Measurements from ENCODE around the gene EYA4. TPM values are rescaled to one million over a fixed set of nuclear protein-coding genes. Genes with fewer than 3 reads are reported as not detected.
"Not testable (repeated sequence)": the region's sequence is repeated elsewhere in the genome, so short reads cannot be mapped to it uniquely, and the experiment has no call there.

The EYA4 gene
- total and polyA plus RNA-seq, 3 experiments from 2014 or later, result not detected

- DNase-seq; H3K27ac ChIP-seq (ENCODE audit: low read depth, low read length); H3K36me3 Mint-ChIP-seq; H3K4me3 ChIP-seq (ENCODE audit: low read length); H3K27me3 ChIP-seq (ENCODE audit: insufficient read depth, low read length, poor library complexity, severe bottlenecking); H3K27me3 Mint-ChIP-seq; H3K9me3 ChIP-seq (ENCODE audit: low read length); H3K4me1 Mint-ChIP-seq; H3K36me3 ChIP-seq (ENCODE audit: insufficient read depth, low read length); POLR2A ChIA-PET; CTCF ChIA-PET; H3K4me3 Mint-ChIP-seq; H3K9me3 Mint-ChIP-seq; H3K4me1 ChIP-seq (ENCODE audit: insufficient read depth, low read length); H3K27ac Mint-ChIP-seq: not testable (repeated sequence)
Observed at GRCh38 chr6:133554121-133554520, 313.0 kb downstream of the EYA4 start.

DNA sequence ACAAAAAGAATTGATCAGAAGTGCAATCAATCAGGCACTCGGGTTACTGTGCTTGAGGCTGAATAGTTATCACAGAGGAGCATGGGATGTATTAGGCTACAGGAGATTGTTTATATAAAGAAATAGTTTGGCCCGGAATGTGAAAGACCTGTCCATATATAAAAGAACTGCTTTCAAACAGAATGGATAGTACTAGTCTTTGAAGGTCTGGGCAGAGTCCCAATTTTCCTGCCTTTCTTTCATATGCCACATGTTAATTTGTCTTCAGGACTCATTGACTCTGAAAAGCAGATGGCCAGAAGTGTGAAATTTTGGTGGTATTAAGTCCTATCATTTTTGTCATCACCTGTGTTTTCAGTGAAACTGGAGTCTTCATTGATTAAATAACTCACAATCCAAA, 314.5 kb downstream of the EYA4 start:
- ChIA-PET POLR2A (no interaction called here), CTCF (no interaction called here)
- Mint-ChIP-seq H3K9me3 (peaks cover 0 to 4% (median 2%) of the 10 kb centered on the region in 5 donors), H3K27ac (no peak overlapping the region), H3K4me3 (no peak overlapping the region), H3K27me3 (peaks cover 0 to 5% of the 10 kb centered on the region in 2 donors), H3K4me1 (no peaks in the 10 kb centered on the region), H3K36me3 (no peaks in the 10 kb centered on the region)
- H3K4me1 ChIP-seq (ENCODE audit: insufficient read depth, low read length), result no peaks in the 10 kb centered on the region
- no peaks in the 10 kb centered on the region for H3K9me3 ChIP-seq (ENCODE audit: low read length)
- H3K4me3 ChIP-seq (ENCODE audit: low read length), result no peak overlapping the region
- no peaks in the 10 kb centered on the region for H3K36me3 ChIP-seq (ENCODE audit: insufficient read depth, low read length)
- no peak for DNase-seq
- no peak overlapping the region for H3K27ac ChIP-seq (ENCODE audit: low read depth, low read length)
- H3K27me3 ChIP-seq (ENCODE audit: insufficient read depth, low read length, poor library complexity, severe bottlenecking), result no peaks in the 10 kb centered on the region

DNA sequence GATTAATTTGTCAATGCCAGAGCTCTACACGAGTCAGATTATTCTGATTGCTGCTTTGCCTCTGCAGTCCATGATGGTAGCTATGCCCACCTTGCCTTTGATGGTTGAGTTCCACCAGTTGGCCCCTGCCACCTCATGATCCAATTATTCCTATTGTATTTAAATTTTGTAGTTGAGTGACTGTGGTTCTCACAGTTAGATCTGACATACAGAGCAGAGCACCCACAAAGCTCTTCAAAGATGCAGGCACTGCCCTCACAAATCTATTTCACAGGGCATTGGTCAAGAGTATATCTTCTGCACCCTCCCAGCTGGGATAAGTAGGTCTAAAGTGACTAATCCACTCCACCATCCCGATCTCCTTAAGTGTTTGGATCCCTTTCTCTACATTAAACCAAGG, 318.8 kb downstream of the EYA4 start:
- POLR2A ChIA-PET, result no interaction called here
- no peak overlapping the region for H3K27ac Mint-ChIP-seq
- no peaks in the 10 kb centered on the region for H3K27me3 ChIP-seq (ENCODE audit: insufficient read depth, low read length, poor library complexity, severe bottlenecking)
- CTCF ChIA-PET, result no interaction called here
- H3K4me1 ChIP-seq (ENCODE audit: insufficient read depth, low read length), result no peaks in the 10 kb centered on the region
- H3K36me3 ChIP-seq (ENCODE audit: insufficient read depth, low read length), result no peaks in the 10 kb centered on the region
- H3K36me3 Mint-ChIP-seq, result no peaks in the 10 kb centered on the region
- no peak overlapping the region for H3K4me3 Mint-ChIP-seq
- H3K9me3 ChIP-seq (ENCODE audit: low read length), result no peaks in the 10 kb centered on the region
- no peak overlapping the region for H3K27ac ChIP-seq (ENCODE audit: low read depth, low read length)
- peaks cover 0 to 4% (median 2%) of the 10 kb centered on the region in 5 donors for H3K9me3 Mint-ChIP-seq
- H3K4me3 ChIP-seq (ENCODE audit: low read length), result no peak overlapping the region
- H3K27me3 Mint-ChIP-seq, result peaks cover 3 to 5% of the 10 kb centered on the region in 2 donors
- no peak for DNase-seq
- no peaks in the 10 kb centered on the region for H3K4me1 Mint-ChIP-seq

DNA sequence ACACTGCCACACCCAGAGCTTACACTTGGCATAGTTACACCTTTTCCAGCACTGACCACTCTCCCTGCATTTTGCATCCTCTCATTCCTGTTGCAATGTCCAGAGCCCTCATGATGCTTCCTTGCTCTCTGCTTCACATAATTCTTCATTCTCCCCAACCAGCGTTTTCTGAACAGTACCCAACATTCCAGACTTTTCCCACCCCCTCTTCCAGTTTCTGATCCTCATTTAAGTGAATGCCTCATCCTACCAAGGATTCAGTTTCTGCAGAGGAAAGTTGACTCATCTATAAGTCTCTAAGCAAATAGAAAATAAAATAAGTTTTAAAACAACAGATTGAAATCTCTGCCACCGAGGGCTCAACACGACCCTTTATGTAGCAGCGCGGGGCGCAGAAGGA, 326.5 kb downstream of the EYA4 start:
- Mint-ChIP-seq H3K4me1 (peaks cover 0 to 7% (median 4%) of the 10 kb centered on the region in 3 donors), H3K9me3 (no peaks in the 10 kb centered on the region), H3K27ac (no peak overlapping the region), H3K27me3 (peaks cover 15 to 41% of the 10 kb centered on the region in 2 donors), H3K4me3 (no peak overlapping the region), H3K36me3 (no peaks in the 10 kb centered on the region)
- Histone ChIP-seq H3K36me3 (ENCODE audit: insufficient read depth, low read length) (no peaks in the 10 kb centered on the region), H3K4me1 (ENCODE audit: insufficient read depth, low read length) (no peaks in the 10 kb centered on the region), H3K27ac (ENCODE audit: low read depth, low read length) (no peak overlapping the region), H3K9me3 (ENCODE audit: low read length) (no peaks in the 10 kb centered on the region), H3K4me3 (ENCODE audit: low read length) (no peak overlapping the region), H3K27me3 (ENCODE audit: insufficient read depth, low read length, poor library complexity, severe bottlenecking) (no peaks in the 10 kb centered on the region)
- ChIA-PET CTCF (no interaction called here), POLR2A (no interaction called here)
- DNase-seq, result no peak

DNA sequence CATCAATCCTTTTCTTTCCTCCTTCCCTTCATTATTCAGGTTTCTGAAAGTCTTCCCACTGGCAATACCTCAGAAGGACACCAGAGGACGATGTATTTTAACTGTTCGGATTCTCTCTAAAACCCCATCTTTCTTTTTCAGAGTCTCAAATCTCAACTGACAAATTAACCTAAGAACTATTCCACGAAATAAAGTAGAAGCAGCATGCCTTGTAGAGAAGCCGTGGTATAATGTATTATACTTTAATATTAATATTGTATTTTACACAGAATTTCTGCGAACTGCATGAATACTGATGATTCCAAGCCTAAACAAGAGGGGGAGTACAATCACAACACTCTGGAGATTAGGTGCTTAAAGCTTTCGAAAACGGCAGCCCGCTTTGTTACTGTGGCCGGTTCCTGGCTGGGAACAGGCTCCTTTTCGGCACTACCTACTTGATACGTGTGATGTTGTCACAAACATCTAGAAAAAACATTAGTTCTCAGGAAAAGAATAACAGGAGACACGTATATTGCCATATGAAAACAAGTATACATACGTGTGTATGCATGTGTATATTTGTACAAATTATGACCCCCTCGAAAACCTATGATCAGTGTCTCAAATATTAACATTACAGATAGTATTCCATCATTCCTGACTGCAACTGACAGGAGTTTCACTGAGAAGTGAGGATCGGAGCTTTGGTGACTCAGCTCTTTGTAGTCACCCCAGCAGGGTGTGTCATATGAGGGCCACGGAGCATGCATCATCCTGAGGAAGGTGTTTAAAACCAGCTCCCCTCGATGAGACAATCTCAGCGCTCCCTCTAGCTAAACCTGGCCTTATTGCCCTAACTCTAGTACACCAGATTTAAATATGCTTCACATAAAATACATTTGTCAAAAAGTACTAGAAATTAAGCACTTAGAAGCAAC, 328.1 kb downstream of the EYA4 start:
- CTCF ChIA-PET, result no interaction called here
- H3K36me3 Mint-ChIP-seq, result no peaks in the 10 kb centered on the region

DNA sequence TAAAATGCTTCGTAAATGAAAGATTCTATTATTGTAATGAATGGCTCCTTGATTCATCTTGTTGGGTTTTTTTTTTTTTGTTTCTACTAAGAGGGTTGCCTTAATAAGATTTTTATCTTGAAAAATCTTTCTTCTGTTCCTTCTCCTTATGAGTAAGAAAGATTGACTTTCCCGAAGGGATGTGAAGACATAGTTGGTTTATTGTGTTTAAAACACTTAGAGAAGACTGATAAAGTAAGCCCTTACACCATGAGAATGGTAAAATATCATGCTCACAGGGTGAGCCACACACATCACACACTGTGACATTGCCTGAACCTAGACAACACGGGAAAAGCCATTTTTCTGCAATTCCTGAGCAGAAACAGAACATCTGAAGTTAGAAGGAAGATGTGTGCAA, 330.5 kb downstream of the EYA4 start:
- POLR2A ChIA-PET, result no interaction called here
- peaks cover 0 to 7% (median 4%) of the 10 kb centered on the region in 3 donors for H3K4me1 Mint-ChIP-seq
- H3K36me3 Mint-ChIP-seq, result no peaks in the 10 kb centered on the region
- H3K4me3 ChIP-seq (ENCODE audit: low read length), result no peak overlapping the region
- peaks cover 14 to 28% of the 10 kb centered on the region in 2 donors for H3K27me3 Mint-ChIP-seq
- no peaks in the 10 kb centered on the region for H3K36me3 ChIP-seq (ENCODE audit: insufficient read depth, low read length)
- CTCF ChIA-PET, result interaction anchor here (0.6 kb wide), 1 partner anchor 1090 kb away, joined by 3 read pairs; no protein-coding TSS in a partner anchor
- H3K27me3 ChIP-seq (ENCODE audit: insufficient read depth, low read length, poor library complexity, severe bottlenecking), result no peaks in the 10 kb centered on the region
- no peak overlapping the region for H3K4me3 Mint-ChIP-seq
- DNase-seq, result no peak
- H3K9me3 Mint-ChIP-seq, result peaks cover 0 to 5% (median 2%) of the 10 kb centered on the region in 5 donors
- no peak overlapping the region for H3K27ac ChIP-seq (ENCODE audit: low read depth, low read length)
- H3K4me1 ChIP-seq (ENCODE audit: insufficient read depth, low read length), result no peaks in the 10 kb centered on the region
- no peak overlapping the region for H3K27ac Mint-ChIP-seq
- H3K9me3 ChIP-seq (ENCODE audit: low read length), result no peaks in the 10 kb centered on the region

More for the DNA sequence above, 328.1 kb downstream of the EYA4 start:
- DNase-seq, result no peak
- Histone ChIP-seq H3K4me1 (ENCODE audit: insufficient read depth, low read length) (no peaks in the 10 kb centered on the region), H3K27ac (ENCODE audit: low read depth, low read length) (no peak overlapping the region), H3K27me3 (ENCODE audit: insufficient read depth, low read length, poor library complexity, severe bottlenecking) (no peaks in the 10 kb centered on the region), H3K4me3 (ENCODE audit: low read length) (no peak overlapping the region), H3K9me3 (ENCODE audit: low read length) (no peaks in the 10 kb centered on the region), H3K36me3 (ENCODE audit: insufficient read depth, low read length) (no peaks in the 10 kb centered on the region)
- H3K27me3 Mint-ChIP-seq, result peaks cover 13 to 38% of the 10 kb centered on the region in 2 donors
- no peaks in the 10 kb centered on the region for H3K9me3 Mint-ChIP-seq
- peaks cover 0 to 7% (median 4%) of the 10 kb centered on the region in 3 donors for H3K4me1 Mint-ChIP-seq
- H3K27ac Mint-ChIP-seq, result no peak overlapping the region
- peak overlapping the region in 5 of 7 donors; percentile 35 to 58 (median 36) for H3K4me3 Mint-ChIP-seq
- POLR2A ChIA-PET, result no interaction called here

- CTCF ChIA-PET, result no interaction called here
- peaks cover 0 to 1% of the 10 kb centered on the region in 2 donors for H3K27me3 Mint-ChIP-seq
- H3K4me1 ChIP-seq (ENCODE audit: insufficient read depth, low read length), result no peaks in the 10 kb centered on the region
- H3K36me3 ChIP-seq (ENCODE audit: insufficient read depth, low read length), result no peaks in the 10 kb centered on the region
- H3K27ac ChIP-seq (ENCODE audit: low read depth, low read length), result no peak overlapping the region
- H3K36me3 Mint-ChIP-seq, result no peaks in the 10 kb centered on the region
- POLR2A ChIA-PET, result no interaction called here
- peaks cover 0 to 11% (median 5%) of the 10 kb centered on the region in 5 donors for H3K9me3 Mint-ChIP-seq
- no peaks in the 10 kb centered on the region for H3K27me3 ChIP-seq (ENCODE audit: insufficient read depth, low read length, poor library complexity, severe bottlenecking)
- no peak overlapping the region for H3K4me3 ChIP-seq (ENCODE audit: low read length)
- H3K9me3 ChIP-seq (ENCODE audit: low read length), result no peaks in the 10 kb centered on the region
- no peaks in the 10 kb centered on the region for H3K4me1 Mint-ChIP-seq
- H3K27ac Mint-ChIP-seq, result no peak overlapping the region
- H3K4me3 Mint-ChIP-seq, result no peak overlapping the region
- DNase-seq, result no peak
Observed at GRCh38 chr6:133577851-133578250, 336.7 kb downstream of the EYA4 start.
